Fibroblast of mammary gland (primary cell): ENCODE measurements around the gene BMPR1A.

Experiments used
- DNase-seq: peaks from one replicate; pipeline ENCODE4 v3.0.0-alpha.2; 2010; ENCODE audit warnings: low read depth
- H3K4me3 ChIP-seq: 2 replicates; pipeline ENCODE4 v1.5.1; 2011; ENCODE audit warnings: low read depth, mild to moderate bottlenecking, low read length, moderate library complexity; ENCODE audit not compliant: control insufficient read depth
- CTCF ChIP-seq: conservative IDR thresholded peaks from 2 replicates; pipeline ENCODE4 v1.5.1; 2011; ENCODE audit warnings: low read depth, low read length, inconsistent platforms; ENCODE audit not compliant: control insufficient read depth, insufficient read depth

The BMPR1A gene

GRCh38 chr10:86878983-86879713, 122.7 kb downstream of the BMPR1A start:
- no peak for TF ChIP-seq CTCF
- DNase-seq = no peak
- no peak overlapping the region for H3K4me3 ChIP-seq

GRCh38 chr10:86880971-86881370, 124.6 kb downstream of the BMPR1A start:
- no peak for TF ChIP-seq CTCF
- no peak for DNase-seq

GRCh38 chr10:86888585-86889381, 132.4 kb downstream of the BMPR1A start:
- DNase-seq = peak; percentile 68
- TF ChIP-seq CTCF = no peak
- H3K4me3 ChIP-seq = no peak overlapping the region

More at GRCh38 chr10:86880971-86881370, 124.6 kb downstream of the BMPR1A start:
- H3K4me3 ChIP-seq = no peak overlapping the region

GRCh38 chr10:86889997-86890396, 133.6 kb downstream of the BMPR1A start:
- H3K4me3 ChIP-seq = no peak overlapping the region
- TF ChIP-seq CTCF = no peak
- DNase-seq = no peak

- no peak for DNase-seq
- H3K4me3 ChIP-seq = no peak overlapping the region
- no peak for TF ChIP-seq CTCF
Observed at GRCh38 chr10:86898511-86898910, 142.1 kb downstream of the BMPR1A start.

- H3K4me3 ChIP-seq = no peak overlapping the region
- no peak for DNase-seq
- no peak for TF ChIP-seq CTCF
Observed at GRCh38 chr10:86899132-86899531, 142.7 kb downstream of the BMPR1A start.
